Karpas-422 (cell line): Measurements from ENCODE around the gene TMEM11. TPM values are rescaled to one million over a fixed set of nuclear protein-coding genes. Genes with fewer than 3 reads are reported as not detected.

ENCODE experiments used
- DNase-seq: peaks from one replicate; pipeline ENCODE4 v3.0.0-alpha.2; 2015
- H2AFZ ChIP-seq: fragments of 200-600 bp; sonication (generic); 2 replicates; pipeline ENCODE4 v1.6.1; 2014; ENCODE audit warnings: antibody characterized with exemption, low read length, mixed read lengths
- H3K27ac ChIP-seq: fragments of 200-600 bp; sonication (generic); 2 replicates; pipeline ENCODE4 v1.5.1; 2014; ENCODE audit warnings: mild to moderate bottlenecking, low read length, moderate library complexity
- H3K27me3 ChIP-seq: fragments of 200-600 bp; sonication (generic); 2 replicates; pipeline ENCODE4 v1.6.1; 2014; ENCODE audit warnings: low read length, mixed read lengths
- H3K36me3 ChIP-seq: fragments of 200-600 bp; sonication (generic); 2 replicates; pipeline ENCODE4 v1.6.1; 2014; ENCODE audit warnings: low read length, mixed read lengths; ENCODE audit not compliant: insufficient read depth
- H3K4me1 ChIP-seq: fragments of 200-600 bp; sonication (generic); 2 replicates; pipeline ENCODE4 v1.6.1; 2014; ENCODE audit warnings: mild to moderate bottlenecking, low read length, mixed read lengths
- H3K4me2 ChIP-seq: fragments of 200-600 bp; sonication (generic); 2 replicates; pipeline ENCODE4 v1.6.1; 2014; ENCODE audit warnings: low read length, low read depth, mild to moderate bottlenecking; ENCODE audit not compliant: poor library complexity, severe bottlenecking
- H3K4me3 ChIP-seq: fragments of 200-600 bp; sonication (generic); 2 replicates; pipeline ENCODE4 v1.5.1; 2014; ENCODE audit warnings: mild to moderate bottlenecking, antibody characterized with exemption, low read length, mixed read lengths
- H3K79me2 ChIP-seq: fragments of 200-600 bp; sonication (generic); 2 replicates; pipeline ENCODE4 v1.6.1; 2014; ENCODE audit warnings: mild to moderate bottlenecking, low read length, mixed read lengths
- H3K9ac ChIP-seq: fragments of 200-600 bp; sonication (generic); 2 replicates; pipeline ENCODE4 v1.6.0; 2014; ENCODE audit warnings: low read length
- H3K9me2 ChIP-seq: fragments of 200-600 bp; sonication (generic), shearing (Covaris generic); replicated peaks from 2 replicates; pipeline ENCODE4 v1.6.0; 2014; ENCODE audit warnings: mild to moderate bottlenecking, low read length, moderate library complexity; ENCODE audit not compliant: insufficient read depth
- H3K9me3 ChIP-seq: fragments of 300-700, 200-600 bp; sonication (generic); 2 replicates; pipeline ENCODE4 v1.6.1; 2014; ENCODE audit warnings: low read length, mixed read lengths
- H4K20me1 ChIP-seq: fragments of 200-600 bp; sonication (generic); 2 replicates; pipeline ENCODE4 v1.6.1; 2014; ENCODE audit warnings: mild to moderate bottlenecking, antibody characterized with exemption, low read length, low read depth; ENCODE audit not compliant: insufficient read depth
- total RNA-seq: library from RNA; depleted of rRNA; stranded (reverse); fragments of >200 nt; shearing (Covaris generic); gene quantifications from 2 replicates; pipeline ENCODE4 v1.2.3, GENCODE V29; 2014; ENCODE audit warnings: low replicate concordance

Gene TMEM11
- total RNA-seq, 1 experiment from 2014 or later, result 12.5 TPM

GRCh38 chr17:21164216-21164615, 49.7 kb downstream of the TMEM11 start:
- H3K9ac ChIP-seq, result no peak overlapping the region
- H3K4me1 ChIP-seq, result no peaks in the 10 kb centered on the region
- no peak overlapping the region for H3K4me3 ChIP-seq
- DNase-seq, result peak; percentile 47
- H3K9me3 ChIP-seq, result no peaks in the 10 kb centered on the region
- peaks cover 4% of the 10 kb centered on the region; the same call in 1 of the 2 replicates for H4K20me1 ChIP-seq
- H3K4me2 ChIP-seq, result no peak overlapping the region
- no peak overlapping the region for H3K27ac ChIP-seq
- no peaks in the 10 kb centered on the region for H3K79me2 ChIP-seq
- H3K9me2 ChIP-seq, result no peaks in the 10 kb centered on the region
- H2AFZ ChIP-seq, result no peak overlapping the region
- no peaks in the 10 kb centered on the region for H3K36me3 ChIP-seq
- no peaks in the 10 kb centered on the region for H3K27me3 ChIP-seq

DNA sequence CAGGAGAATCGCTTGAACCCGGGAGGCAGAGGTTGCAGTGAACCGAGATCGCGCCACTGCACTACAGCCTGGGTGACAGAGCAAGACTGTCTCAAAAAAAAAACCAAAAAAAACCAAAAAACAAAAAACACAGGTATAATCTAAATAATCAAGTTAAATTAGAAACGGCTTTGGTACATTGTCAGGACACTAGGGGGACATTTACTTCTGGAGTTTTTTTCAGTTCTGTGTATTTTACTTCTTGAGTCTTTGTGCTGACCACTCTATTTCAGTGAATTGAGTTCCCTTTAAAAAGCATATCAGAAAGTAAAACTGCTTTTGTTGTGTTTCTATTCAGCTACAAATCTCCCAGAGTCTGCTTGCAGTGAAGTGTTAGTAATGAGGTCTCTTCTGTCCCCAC, 50.9 kb downstream of the TMEM11 start:
- Histone ChIP-seq H3K4me2 (no peak overlapping the region), H3K79me2 (no peaks in the 10 kb centered on the region), H2AFZ (no peak overlapping the region), H4K20me1 (peaks cover 4% of the 10 kb centered on the region; the same call in 1 of the 2 replicates), H3K4me3 (no peak overlapping the region), H3K9me2 (no peaks in the 10 kb centered on the region), H3K9me3 (no peaks in the 10 kb centered on the region), H3K4me1 (no peaks in the 10 kb centered on the region), H3K27me3 (no peaks in the 10 kb centered on the region), H3K9ac (no peak overlapping the region), H3K27ac (no peak overlapping the region), H3K36me3 (no peaks in the 10 kb centered on the region)
- DNase-seq, result no peak

- no peaks in the 10 kb centered on the region for H3K79me2 ChIP-seq
- H3K4me1 ChIP-seq, result no peaks in the 10 kb centered on the region
- no peak overlapping the region for H3K27ac ChIP-seq
- H3K9ac ChIP-seq, result no peak overlapping the region
- peaks cover 3% of the 10 kb centered on the region; the same call in 1 of the 2 replicates for H4K20me1 ChIP-seq
- H3K27me3 ChIP-seq, result no peaks in the 10 kb centered on the region
- no peaks in the 10 kb centered on the region for H3K9me3 ChIP-seq
- H3K36me3 ChIP-seq, result no peaks in the 10 kb centered on the region
- no peaks in the 10 kb centered on the region for H3K9me2 ChIP-seq
- no peak overlapping the region for H3K4me3 ChIP-seq
- no peak overlapping the region for H3K4me2 ChIP-seq
- DNase-seq, result no peak
- no peak overlapping the region for H2AFZ ChIP-seq
These were observed 51.6 kb downstream of the TMEM11 start for GRCh38 chr17:21162394-21162775.

GRCh38 chr17:21161498-21162393, 52.2 kb downstream of the TMEM11 start:
- Histone ChIP-seq H3K27ac (no peak overlapping the region), H3K36me3 (no peaks in the 10 kb centered on the region), H3K4me2 (no peak overlapping the region), H3K4me1 (no peaks in the 10 kb centered on the region), H4K20me1 (no peaks in the 10 kb centered on the region), H3K9ac (no peak overlapping the region), H3K79me2 (no peaks in the 10 kb centered on the region), H3K9me2 (no peaks in the 10 kb centered on the region), H3K4me3 (no peak overlapping the region), H3K27me3 (no peaks in the 10 kb centered on the region), H3K9me3 (no peaks in the 10 kb centered on the region), H2AFZ (no peak overlapping the region)
- DNase-seq, result no peak

- Histone ChIP-seq H2AFZ (no peak overlapping the region), H3K27me3 (no peaks in the 10 kb centered on the region), H3K4me1 (no peaks in the 10 kb centered on the region), H3K36me3 (no peaks in the 10 kb centered on the region), H3K79me2 (no peaks in the 10 kb centered on the region), H4K20me1 (no peaks in the 10 kb centered on the region), H3K4me2 (no peak overlapping the region), H3K4me3 (no peak overlapping the region), H3K27ac (no peak overlapping the region), H3K9ac (no peak overlapping the region), H3K9me3 (no peaks in the 10 kb centered on the region), H3K9me2 (no peaks in the 10 kb centered on the region)
- DNase-seq, result no peak
These were observed 53.6 kb downstream of the TMEM11 start for GRCh38 chr17:21160401-21160800.

DNA sequence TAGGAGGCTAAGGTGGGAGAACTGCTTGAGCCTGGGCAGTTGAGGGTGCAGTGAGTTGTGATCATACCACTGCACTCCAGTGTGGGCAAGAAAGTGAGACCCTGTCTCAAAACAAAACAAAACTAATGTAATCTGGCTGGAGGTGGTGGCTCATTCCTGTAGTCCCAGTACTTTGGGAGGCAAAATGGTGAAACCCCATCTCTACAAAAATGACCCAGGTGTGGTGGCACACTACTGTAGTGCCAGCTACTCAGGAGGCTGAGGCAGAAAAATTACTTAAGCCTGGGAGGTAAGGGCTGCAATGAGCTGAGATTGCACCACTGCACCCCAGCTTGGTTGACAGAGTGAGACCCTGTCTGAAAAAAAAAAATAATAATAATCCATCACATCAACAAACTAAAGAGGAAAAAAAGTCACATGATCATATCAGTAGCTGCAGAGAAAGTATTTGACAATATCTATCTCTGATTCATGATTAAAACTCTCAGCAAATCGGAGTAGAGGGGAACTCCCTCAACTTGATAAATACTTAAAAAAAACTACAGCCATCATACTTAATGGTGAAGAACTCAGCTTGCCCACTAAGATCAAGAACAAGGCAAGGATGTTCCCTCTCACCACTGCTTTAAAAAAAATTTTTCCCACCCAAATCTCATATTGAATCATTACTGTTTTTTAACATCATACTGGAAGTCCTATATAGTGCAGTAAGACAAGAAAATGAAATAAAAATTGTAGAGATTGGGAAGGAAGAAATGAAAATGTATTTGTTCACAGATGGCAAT, 56.2 kb downstream of the TMEM11 start:
- Histone ChIP-seq H3K79me2 (no peaks in the 10 kb centered on the region), H3K4me1 (no peaks in the 10 kb centered on the region), H3K27ac (no peak overlapping the region), H3K36me3 (no peaks in the 10 kb centered on the region), H3K9me2 (no peaks in the 10 kb centered on the region), H3K4me3 (no peak overlapping the region), H3K4me2 (no peak overlapping the region), H3K27me3 (no peaks in the 10 kb centered on the region), H3K9me3 (no peaks in the 10 kb centered on the region), H2AFZ (no peak overlapping the region), H3K9ac (no peak overlapping the region), H4K20me1 (no peaks in the 10 kb centered on the region)
- no peak for DNase-seq

- Histone ChIP-seq H3K9ac (no peak overlapping the region), H3K27ac (no peak overlapping the region), H3K4me2 (no peak overlapping the region), H3K9me3 (no peaks in the 10 kb centered on the region), H2AFZ (no peak overlapping the region), H4K20me1 (no peaks in the 10 kb centered on the region), H3K9me2 (no peaks in the 10 kb centered on the region), H3K4me1 (no peaks in the 10 kb centered on the region), H3K79me2 (no peaks in the 10 kb centered on the region), H3K36me3 (no peaks in the 10 kb centered on the region), H3K27me3 (no peaks in the 10 kb centered on the region), H3K4me3 (no peak overlapping the region)
- no peak for DNase-seq
These were observed 61.2 kb downstream of the TMEM11 start for GRCh38 chr17:21152731-21153130.

GRCh38 chr17:21149621-21150020, 64.3 kb downstream of the TMEM11 start:
- Histone ChIP-seq H3K4me1 (no peaks in the 10 kb centered on the region), H4K20me1 (no peaks in the 10 kb centered on the region), H3K9ac (no peak overlapping the region), H3K9me3 (no peaks in the 10 kb centered on the region), H2AFZ (no peak overlapping the region), H3K36me3 (no peaks in the 10 kb centered on the region), H3K4me3 (no peak overlapping the region), H3K27ac (no peak overlapping the region), H3K27me3 (no peaks in the 10 kb centered on the region), H3K4me2 (no peak overlapping the region), H3K9me2 (no peaks in the 10 kb centered on the region), H3K79me2 (no peaks in the 10 kb centered on the region)
- DNase-seq, result no peak
